ENCODE results near the gene STX8. TPM values are rescaled to one million over a fixed set of nuclear protein-coding genes. Genes with fewer than 3 reads are reported as not detected.

The STX8 gene
- total and polyA plus RNA-seq, 7 donors = 34.0 to 70.6 (median 50.5) TPM

DNA sequence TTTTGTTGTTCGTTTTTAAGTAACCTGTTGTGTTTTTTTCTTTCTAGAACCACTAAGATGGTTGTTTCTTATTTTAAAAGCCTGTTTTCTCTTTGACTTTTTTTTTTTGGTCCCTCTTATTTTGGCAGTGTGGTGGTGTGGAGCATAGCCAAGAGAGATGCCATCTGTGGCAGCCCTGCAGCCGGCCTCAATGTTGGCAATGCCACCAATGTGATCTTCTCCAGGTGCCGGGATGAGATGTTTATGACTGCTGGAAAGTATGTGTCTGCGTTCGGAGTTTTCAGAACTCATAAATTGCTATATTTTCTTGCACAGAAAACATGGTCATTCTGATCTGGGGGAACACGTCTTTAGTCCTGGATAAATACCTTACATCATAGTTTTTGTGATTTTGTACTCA is 18.4 kb upstream of the STX8 start:
- no peak overlapping the region for H3K27ac ChIP-seq
- TF ChIP-seq, protein P1, sequence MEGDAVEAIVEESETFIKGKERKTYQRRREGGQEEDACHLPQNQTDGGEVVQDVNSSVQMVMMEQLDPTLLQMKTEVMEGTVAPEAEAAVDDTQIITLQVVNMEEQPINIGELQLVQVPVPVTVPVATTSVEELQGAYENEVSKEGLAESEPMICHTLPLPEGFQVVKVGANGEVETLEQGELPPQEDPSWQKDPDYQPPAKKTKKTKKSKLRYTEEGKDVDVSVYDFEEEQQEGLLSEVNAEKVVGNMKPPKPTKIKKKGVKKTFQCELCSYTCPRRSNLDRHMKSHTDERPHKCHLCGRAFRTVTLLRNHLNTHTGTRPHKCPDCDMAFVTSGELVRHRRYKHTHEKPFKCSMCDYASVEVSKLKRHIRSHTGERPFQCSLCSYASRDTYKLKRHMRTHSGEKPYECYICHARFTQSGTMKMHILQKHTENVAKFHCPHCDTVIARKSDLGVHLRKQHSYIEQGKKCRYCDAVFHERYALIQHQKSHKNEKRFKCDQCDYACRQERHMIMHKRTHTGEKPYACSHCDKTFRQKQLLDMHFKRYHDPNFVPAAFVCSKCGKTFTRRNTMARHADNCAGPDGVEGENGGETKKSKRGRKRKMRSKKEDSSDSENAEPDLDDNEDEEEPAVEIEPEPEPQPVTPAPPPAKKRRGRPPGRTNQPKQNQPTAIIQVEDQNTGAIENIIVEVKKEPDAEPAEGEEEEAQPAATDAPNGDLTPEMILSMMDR (IDR thresholded peaks at IDR 0.05) = no peak
- DNase-seq = no peak
- no peaks in the 10 kb centered on the region for H3K4me1 ChIP-seq
- intact Hi-C loops (cut with DNase I) = no loop called here
- H3K27me3 ChIP-seq (ENCODE audit: insufficient read depth in 3 of 3, low read length in 2 of 3) = peaks cover 0 to 3% (median 0%) of the 10 kb centered on the region in 3 donors
- H3K9me3 ChIP-seq = no peaks in the 10 kb centered on the region
- no peaks in the 10 kb centered on the region for H3K36me3 ChIP-seq (ENCODE audit: insufficient read depth in 1 of 2, low read depth in 1 of 2)
- ATAC-seq = no peak
- 33 to 43% (median 33%) methylated on average over 6 of the region's 6 CpGs for WGBS, 3 donors
- no peak overlapping the region for H3K4me3 ChIP-seq

- Histone ChIP-seq H3K9me3 (no peaks in the 10 kb centered on the region), H3K4me1 (no peaks in the 10 kb centered on the region), H3K36me3 (ENCODE audit: insufficient read depth in 1 of 2, low read depth in 1 of 2) (no peaks in the 10 kb centered on the region), H3K27me3 (ENCODE audit: insufficient read depth in 3 of 3, low read length in 2 of 3) (no peaks in the 10 kb centered on the region), H3K27ac (no peak overlapping the region), H3K4me3 (no peak overlapping the region)
- no peak for ATAC-seq
- TF ChIP-seq, protein P1 (IDR thresholded peaks at IDR 0.05) = no peak
- 79 to 93% (median 87%) methylated on average over 10 of the region's 10 CpGs for WGBS, 3 donors
- DNase-seq = no peak
- intact Hi-C loops (cut with DNase I) = no loop called here
Measured at GRCh38 chr17:9587969-9588656, 12.5 kb upstream of the STX8 start.

- no peak for DNase-seq
- intact Hi-C loops (cut with DNase I) = no loop called here
- no peaks in the 10 kb centered on the region for H3K36me3 ChIP-seq (ENCODE audit: insufficient read depth in 1 of 2, low read depth in 1 of 2)
- peaks cover 10% of the 10 kb centered on the region for H3K4me1 ChIP-seq
- no peaks in the 10 kb centered on the region for H3K27me3 ChIP-seq (ENCODE audit: insufficient read depth in 3 of 3, low read length in 2 of 3)
- no peak for ATAC-seq
- TF ChIP-seq, protein P1 (IDR thresholded peaks at IDR 0.05) = no peak
- no peak overlapping the region for H3K27ac ChIP-seq
- no peaks in the 10 kb centered on the region for H3K9me3 ChIP-seq
- H3K4me3 ChIP-seq = peak overlapping the region; percentile 94
- 14 to 20% (median 16%) methylated on average over 4 of the region's 4 CpGs for whole genome bisulfite sequencing, 3 donors
Measured at GRCh38 chr17:9577373-9577709, 1.7 kb upstream of the STX8 start.

GRCh38 chr17:9576521-9577372 is 1.1 kb upstream of the STX8 start, which contains the start of gene CFAP52:
Gene CFAP52 (plus strand): TSS chr17:9576642. CDS start chr17:9576696, 54 bp downstream.
- Histone ChIP-seq H3K27me3 (ENCODE audit: insufficient read depth in 3 of 3, low read length in 2 of 3) (no peaks in the 10 kb centered on the region), H3K4me3 (peak within 1 kb of the TSS; percentile 94), H3K27ac (peak within 1 kb of the TSS; percentile 68), H3K4me1 (peaks cover 10% of the 10 kb centered on the region), H3K36me3 (ENCODE audit: insufficient read depth in 1 of 2, low read depth in 1 of 2) (no peaks in the 10 kb centered on the region), H3K9me3 (no peaks in the 10 kb centered on the region)
- WGBS, 3 donors = 8 to 10% (median 10%) methylated on average over 38 of the region's 38 CpGs
- TF ChIP-seq, protein P1 (IDR thresholded peaks at IDR 0.05) = peak; percentile 47
- ATAC-seq = peak; percentile 67 to 91 (median 81)
- DNase-seq = peak; percentile 73 to 85
- intact Hi-C loops (cut with DNase I) = no loop called here
